ENCODE results near the gene NXNL1. TPM values are rescaled to one million over a fixed set of nuclear protein-coding genes. Genes with fewer than 3 reads are reported as not detected.

Gene NXNL1
- total and polyA plus RNA-seq, 9 of the 15 experiments (the other 6 are each of a cell fraction or from before 2014, with no cell fraction given) = not detected

- TF ChIP-seq ZNF592 (IDR thresholded peaks at IDR 0.05) (peak; percentile 69), ZNF146 (CRISPR knock-in tag; IDR thresholded peaks at IDR 0.05; ENCODE audit: unreplicated experiment) (no peak), ZBTB26 (CRISPR knock-in tag; IDR thresholded peaks at IDR 0.05) (no peak), ZNF165 (CRISPR knock-in tag; IDR thresholded peaks at IDR 0.05; ENCODE audit: borderline replicate concordance) (no peak; the same call in 1 of the 2 replicates), CGGBP1 (CRISPR knock-in tag; IDR thresholded peaks at IDR 0.05) (no peak), ZNF75A (CRISPR knock-in tag; IDR thresholded peaks at IDR 0.05) (no peak), BACH1 (tag; IDR thresholded peaks at IDR 0.05) (0 out of 2 replicates have a peak, but pooled peaks have one; percentile 1), NR1H2 (CRISPR knock-in tag; IDR thresholded peaks at IDR 0.05) (0 out of 2 replicates have a peak, but pooled peaks have one; percentile 8), ZNF449 (CRISPR knock-in tag; IDR thresholded peaks at IDR 0.05) (no peak), ZBTB8A (IDR thresholded peaks at IDR 0.05; ENCODE audit: partially characterized antibody) (no peak), ZNF143 (CRISPR knock-in tag; IDR thresholded peaks at IDR 0.05) (no peak), E2F5 (CRISPR knock-in tag; IDR thresholded peaks at IDR 0.05) (0 out of 2 replicates have a peak, but pooled peaks have one; percentile 6), POLR2AphosphoS2 (IDR thresholded peaks at IDR 0.05; ENCODE audit: low read length) (no peak), GABPA (tag; conservative IDR thresholded peaks at IDR 0.05; ENCODE audit: low read depth) (peak; percentile 32; the same call in 1 of the 2 replicates), MCM2 (IDR thresholded peaks at IDR 0.05; ENCODE audit: low read depth) (no peak), ZSCAN32 (CRISPR knock-in tag; IDR thresholded peaks at IDR 0.05) (no peak), KDM1A (IDR thresholded peaks at IDR 0.05) (peak in 1 of 2 experiments; percentile 49; a peak in 2 of 4 replicates), ZBTB1 (CRISPR knock-in tag; IDR thresholded peaks at IDR 0.05; ENCODE audit: borderline replicate concordance, low read depth) (peak; percentile 61; the same call in 1 of the 2 replicates), ZNF77 (CRISPR knock-in tag; IDR thresholded peaks at IDR 0.05) (no peak), ZNF785 (CRISPR knock-in tag; IDR thresholded peaks at IDR 0.05) (no peak)
These were observed 54.5 kb downstream of the NXNL1 start (continued) for GRCh38 chr19:17406046-17406886.
